Measurements from ENCODE around the gene GSTM4.

Gene GSTM4

DNA sequence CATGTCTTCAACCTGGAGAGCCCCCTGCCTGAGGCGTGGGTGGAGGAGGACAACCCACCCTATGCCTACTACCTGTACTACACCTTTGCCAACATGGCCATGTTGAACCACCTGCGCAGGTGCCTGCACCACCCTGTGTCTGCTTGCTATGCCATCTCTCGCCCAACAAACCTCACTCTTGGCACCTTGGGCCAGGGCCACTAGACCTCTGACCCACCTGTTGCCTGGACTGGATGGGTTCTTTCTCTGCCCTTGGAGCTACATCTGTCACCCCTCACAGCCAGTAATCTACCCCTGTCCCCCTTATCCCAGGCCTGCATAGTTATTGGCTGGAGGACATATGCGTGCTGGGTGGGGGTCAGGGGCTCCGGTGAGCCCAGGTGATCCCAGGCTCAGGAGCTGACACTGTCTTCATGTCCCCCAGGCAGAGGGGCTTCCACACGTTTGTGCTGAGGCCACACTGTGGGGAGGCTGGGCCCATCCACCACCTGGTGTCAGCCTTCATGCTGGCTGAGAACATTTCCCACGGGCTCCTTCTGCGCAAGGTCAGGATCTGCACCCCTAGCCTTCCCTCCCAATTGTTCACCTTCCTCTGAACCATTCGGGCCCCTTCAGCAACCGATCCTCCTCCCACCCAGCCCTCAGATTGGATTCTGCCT lies 26.4 kb upstream of the GSTM4 start:
- TF ChIP-seq, protein P1, sequence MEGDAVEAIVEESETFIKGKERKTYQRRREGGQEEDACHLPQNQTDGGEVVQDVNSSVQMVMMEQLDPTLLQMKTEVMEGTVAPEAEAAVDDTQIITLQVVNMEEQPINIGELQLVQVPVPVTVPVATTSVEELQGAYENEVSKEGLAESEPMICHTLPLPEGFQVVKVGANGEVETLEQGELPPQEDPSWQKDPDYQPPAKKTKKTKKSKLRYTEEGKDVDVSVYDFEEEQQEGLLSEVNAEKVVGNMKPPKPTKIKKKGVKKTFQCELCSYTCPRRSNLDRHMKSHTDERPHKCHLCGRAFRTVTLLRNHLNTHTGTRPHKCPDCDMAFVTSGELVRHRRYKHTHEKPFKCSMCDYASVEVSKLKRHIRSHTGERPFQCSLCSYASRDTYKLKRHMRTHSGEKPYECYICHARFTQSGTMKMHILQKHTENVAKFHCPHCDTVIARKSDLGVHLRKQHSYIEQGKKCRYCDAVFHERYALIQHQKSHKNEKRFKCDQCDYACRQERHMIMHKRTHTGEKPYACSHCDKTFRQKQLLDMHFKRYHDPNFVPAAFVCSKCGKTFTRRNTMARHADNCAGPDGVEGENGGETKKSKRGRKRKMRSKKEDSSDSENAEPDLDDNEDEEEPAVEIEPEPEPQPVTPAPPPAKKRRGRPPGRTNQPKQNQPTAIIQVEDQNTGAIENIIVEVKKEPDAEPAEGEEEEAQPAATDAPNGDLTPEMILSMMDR (IDR thresholded peaks at IDR 0.05; ENCODE audit: borderline replicate concordance, control extremely low read depth, extremely low read depth, insufficient read depth, missing control alignments): no peak
- in situ Hi-C loops (cut with MboI; ENCODE audit: low sequenced_read_pairs, unreplicated experiment): no loop called here
- peak; percentile 22 for DNase-seq (ENCODE audit: low spot score)

GRCh38 chr1:109630081-109630897 lies 25.6 kb upstream of the GSTM4 start:
- TF ChIP-seq, protein P1 (IDR thresholded peaks at IDR 0.05; ENCODE audit: borderline replicate concordance, control extremely low read depth, extremely low read depth, insufficient read depth, missing control alignments): peak; percentile 28
- in situ Hi-C loops (cut with MboI; ENCODE audit: low sequenced_read_pairs, unreplicated experiment): no loop called here

GRCh38 chr1:109630898-109631512 lies 24.9 kb upstream of the GSTM4 start:
- DNase-seq (ENCODE audit: low spot score): no peak
- in situ Hi-C loops (cut with MboI; ENCODE audit: low sequenced_read_pairs, unreplicated experiment): no loop called here
- TF ChIP-seq, protein P1 (IDR thresholded peaks at IDR 0.05; ENCODE audit: borderline replicate concordance, control extremely low read depth, extremely low read depth, insufficient read depth, missing control alignments): no peak

More at GRCh38 chr1:109630081-109630897, 25.6 kb upstream of the GSTM4 start:
- DNase-seq (ENCODE audit: low spot score): peak; percentile 75

- in situ Hi-C loops (cut with MboI; ENCODE audit: low sequenced_read_pairs, unreplicated experiment): no loop called here
- TF ChIP-seq, protein P1 (IDR thresholded peaks at IDR 0.05; ENCODE audit: borderline replicate concordance, control extremely low read depth, extremely low read depth, insufficient read depth, missing control alignments): no peak
- no peak for DNase-seq (ENCODE audit: low spot score)
These were observed 24.1 kb upstream of the GSTM4 start for GRCh38 chr1:109631513-109632505.

DNA sequence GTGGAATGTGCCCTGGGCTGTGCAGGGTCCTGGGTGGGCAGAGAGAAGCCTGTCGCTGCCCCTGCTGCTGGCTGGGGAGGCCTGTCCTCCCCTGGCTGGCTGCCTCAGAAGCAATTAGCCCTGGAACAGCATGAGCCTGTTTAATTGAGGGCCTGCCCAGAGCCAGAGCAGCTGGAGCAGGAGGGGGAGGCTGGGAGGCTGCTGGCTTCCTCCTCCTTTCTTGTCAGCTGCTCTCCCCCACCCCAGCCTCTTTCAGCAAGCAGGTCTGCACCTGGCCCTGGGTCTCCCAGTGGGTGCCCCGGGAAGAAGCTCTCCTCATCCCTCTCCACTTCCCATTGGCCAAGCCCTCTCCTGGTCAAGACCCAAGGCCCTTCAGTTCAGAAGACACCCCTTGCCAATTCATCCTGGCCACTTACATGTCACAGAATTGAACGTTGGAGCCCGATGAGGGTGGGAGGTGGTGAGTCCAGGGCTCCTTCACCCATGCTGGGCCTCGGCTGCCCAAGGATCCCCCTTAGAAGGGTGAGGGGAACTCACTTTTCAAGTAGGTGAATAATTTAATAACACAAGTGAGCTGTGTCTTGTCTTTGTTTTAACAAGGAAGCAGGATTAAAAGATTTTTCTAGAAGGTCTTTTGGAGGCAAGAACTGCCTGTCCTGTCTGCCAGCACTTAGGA lies 23.1 kb upstream of the GSTM4 start:
- in situ Hi-C loops (cut with MboI; ENCODE audit: low sequenced_read_pairs, unreplicated experiment): no loop called here
- TF ChIP-seq, protein P1 (IDR thresholded peaks at IDR 0.05; ENCODE audit: borderline replicate concordance, control extremely low read depth, extremely low read depth, insufficient read depth, missing control alignments): no peak
- DNase-seq (ENCODE audit: low spot score): no peak

Measured in GM13976 (cell line).